Neural crest cell (in vitro differentiated cells): ENCODE results near the gene GMPS. TPM values are rescaled to one million over a fixed set of nuclear protein-coding genes. Genes with fewer than 3 reads are reported as not detected.

Source experiments
- DNase-seq: peaks from one replicate; pipeline ENCODE4 v3.0.0; 2021; ENCODE audit warnings: low read depth, mixed read lengths, low spot score
- H3K27ac Mint-ChIP-seq: one replicate; pipeline ENCODE4 v1.8.0; 2021; ENCODE audit warnings: mild to moderate bottlenecking, mixed read lengths; ENCODE audit not compliant: unreplicated experiment
- H3K27me3 Mint-ChIP-seq: 2 replicates; pipeline ENCODE4 v1.8.0; 2021; ENCODE audit warnings: low read depth, mild to moderate bottlenecking, mixed read lengths
- H3K36me3 Mint-ChIP-seq: 2 replicates; pipeline ENCODE4 v1.8.0; 2021; ENCODE audit warnings: low read depth, mild to moderate bottlenecking, mixed read lengths
- H3K4me1 Mint-ChIP-seq: 2 replicates; pipeline ENCODE4 v1.8.0; 2021; ENCODE audit warnings: mixed read lengths
- H3K4me3 Mint-ChIP-seq: one replicate; pipeline ENCODE4 v1.8.0; 2021; ENCODE audit warnings: mild to moderate bottlenecking, mixed read lengths
- H3K9me3 Mint-ChIP-seq: 2 replicates; pipeline ENCODE4 v1.8.0; 2021; ENCODE audit warnings: mixed read lengths
- CTCF ChIP-seq: fragments of 200-600 bp; sonication (generic); conservative IDR thresholded peaks from 2 replicates; pipeline ENCODE4 v1.5.0; 2021; ENCODE audit warnings: antibody characterized with exemption, mild to moderate bottlenecking
- total RNA-seq: library from RNA; stranded (reverse); gene quantifications from 2 replicates; pipeline ENCODE4 v1.2.1, GENCODE V29; 2021

GMPS gene
- total RNA-seq, 1 donor from 2014 or later, result 129 TPM

GRCh38 chr3:155946178-155946577 is 75.7 kb downstream of the GMPS start:
- Mint-ChIP-seq H3K36me3 (peaks cover 16% of the 10 kb centered on the region), H3K27ac (no peak overlapping the region), H3K27me3 (no peaks in the 10 kb centered on the region), H3K9me3 (no peaks in the 10 kb centered on the region), H3K4me1 (peaks cover 10% of the 10 kb centered on the region), H3K4me3 (no peak overlapping the region)
- TF ChIP-seq CTCF, result no peak
- no peak for DNase-seq

GRCh38 chr3:155948476-155948875 is 78.0 kb downstream of the GMPS start:
- H3K4me3 Mint-ChIP-seq, result no peak overlapping the region
- DNase-seq, result no peak
- H3K27me3 Mint-ChIP-seq, result no peaks in the 10 kb centered on the region
- peaks cover 3% of the 10 kb centered on the region for H3K9me3 Mint-ChIP-seq
- H3K27ac Mint-ChIP-seq, result no peak overlapping the region
- H3K36me3 Mint-ChIP-seq, result peaks cover 17% of the 10 kb centered on the region
- H3K4me1 Mint-ChIP-seq, result peaks cover 10% of the 10 kb centered on the region
- no peak for TF ChIP-seq CTCF

- H3K4me3 Mint-ChIP-seq, result no peak overlapping the region
- no peak overlapping the region for H3K27ac Mint-ChIP-seq
- no peaks in the 10 kb centered on the region for H3K27me3 Mint-ChIP-seq
- TF ChIP-seq CTCF, result no peak
- H3K4me1 Mint-ChIP-seq, result peaks cover 10% of the 10 kb centered on the region
- peaks cover 3% of the 10 kb centered on the region for H3K9me3 Mint-ChIP-seq
- no peak for DNase-seq
- peaks cover 19% of the 10 kb centered on the region for H3K36me3 Mint-ChIP-seq
Observed at GRCh38 chr3:155949453-155950217, 79.2 kb downstream of the GMPS start.

GRCh38 chr3:155956508-155957411 is 86.3 kb downstream of the GMPS start:
- H3K27me3 Mint-ChIP-seq, result no peaks in the 10 kb centered on the region
- no peak overlapping the region for H3K27ac Mint-ChIP-seq
- peaks cover 35% of the 10 kb centered on the region for H3K36me3 Mint-ChIP-seq
- peaks cover 3% of the 10 kb centered on the region for H3K9me3 Mint-ChIP-seq
- H3K4me1 Mint-ChIP-seq, result no peaks in the 10 kb centered on the region
- TF ChIP-seq CTCF, result no peak
- no peak for DNase-seq
- no peak overlapping the region for H3K4me3 Mint-ChIP-seq

GRCh38 chr3:155957412-155957880 is 87.0 kb downstream of the GMPS start:
- H3K27ac Mint-ChIP-seq, result no peak overlapping the region
- no peaks in the 10 kb centered on the region for H3K27me3 Mint-ChIP-seq
- H3K4me1 Mint-ChIP-seq, result no peaks in the 10 kb centered on the region
- no peak for TF ChIP-seq CTCF
- H3K36me3 Mint-ChIP-seq, result peaks cover 36% of the 10 kb centered on the region
- H3K9me3 Mint-ChIP-seq, result peaks cover 3% of the 10 kb centered on the region
- DNase-seq, result no peak
- no peak overlapping the region for H3K4me3 Mint-ChIP-seq
